Loucy (cell line): Measurements from ENCODE around the gene C1QTNF8.

Experiments
- EZH2phosphoT487 ChIP-seq: fragments of 200-600 bp; IDR thresholded peaks from 2 replicates; pipeline ENCODE4 v1.6.1; 2018; ENCODE audit warnings: antibody characterized with exemption, mild to moderate bottlenecking, moderate library complexity, borderline replicate concordance
- TF ChIP-seq, protein P1 (sequence below): fragments of 200-600 bp; sonication (generic); conservative IDR thresholded peaks from 2 replicates; pipeline ENCODE4 v1.5.1; 2014; ENCODE audit warnings: mild to moderate bottlenecking, antibody characterized with exemption, low read length

DNA sequence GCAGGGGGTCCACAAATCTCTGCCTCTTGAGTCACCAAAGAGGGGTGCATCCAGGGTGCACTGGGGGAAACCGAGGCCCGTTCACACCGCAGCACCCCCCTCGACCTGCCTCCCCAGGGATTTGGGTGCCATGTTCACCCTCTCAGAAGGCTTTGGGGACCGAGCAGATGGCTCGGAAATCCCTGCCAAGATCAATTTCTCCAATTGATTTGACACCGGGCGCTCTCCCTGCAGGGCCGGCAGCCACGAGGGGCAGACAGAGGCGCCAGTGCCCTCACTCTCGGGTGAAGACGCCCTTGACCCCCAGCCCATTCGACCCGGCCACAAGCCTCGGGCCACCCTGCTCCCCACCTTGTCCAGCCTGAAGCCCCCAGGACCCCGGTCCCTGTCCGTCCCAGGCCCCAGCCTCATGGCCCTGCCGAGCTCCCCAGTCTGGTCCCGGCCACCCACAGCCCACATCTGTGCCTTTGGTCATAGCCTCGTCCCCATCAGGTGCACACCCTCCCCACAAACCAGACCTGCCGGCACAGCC lies 14.2 kb downstream of the C1QTNF8 start:
- TF ChIP-seq, protein P1, sequence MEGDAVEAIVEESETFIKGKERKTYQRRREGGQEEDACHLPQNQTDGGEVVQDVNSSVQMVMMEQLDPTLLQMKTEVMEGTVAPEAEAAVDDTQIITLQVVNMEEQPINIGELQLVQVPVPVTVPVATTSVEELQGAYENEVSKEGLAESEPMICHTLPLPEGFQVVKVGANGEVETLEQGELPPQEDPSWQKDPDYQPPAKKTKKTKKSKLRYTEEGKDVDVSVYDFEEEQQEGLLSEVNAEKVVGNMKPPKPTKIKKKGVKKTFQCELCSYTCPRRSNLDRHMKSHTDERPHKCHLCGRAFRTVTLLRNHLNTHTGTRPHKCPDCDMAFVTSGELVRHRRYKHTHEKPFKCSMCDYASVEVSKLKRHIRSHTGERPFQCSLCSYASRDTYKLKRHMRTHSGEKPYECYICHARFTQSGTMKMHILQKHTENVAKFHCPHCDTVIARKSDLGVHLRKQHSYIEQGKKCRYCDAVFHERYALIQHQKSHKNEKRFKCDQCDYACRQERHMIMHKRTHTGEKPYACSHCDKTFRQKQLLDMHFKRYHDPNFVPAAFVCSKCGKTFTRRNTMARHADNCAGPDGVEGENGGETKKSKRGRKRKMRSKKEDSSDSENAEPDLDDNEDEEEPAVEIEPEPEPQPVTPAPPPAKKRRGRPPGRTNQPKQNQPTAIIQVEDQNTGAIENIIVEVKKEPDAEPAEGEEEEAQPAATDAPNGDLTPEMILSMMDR, result no peak
- TF ChIP-seq EZH2phosphoT487, result no peak
